RWPE2 (cell line): ENCODE measurements around the gene GRID2.

ENCODE experiments used
- ATAC-seq: fragments of 200-7000 bp; cut with Tn5 transposase; 3 replicates; pipeline ENCODE4 v1.9.1; 2021; ENCODE audit warnings: low read depth
- DNase-seq: peaks from one replicate; pipeline ENCODE4 v3.0.0-alpha.2; 2020; ENCODE audit warnings: low spot score
- H3K27ac ChIP-seq: fragments of 450-650 bp; 2 replicates; pipeline ENCODE4 v1.5.1; 2017; ENCODE audit warnings: mild to moderate bottlenecking; ENCODE audit not compliant: poor library complexity, severe bottlenecking
- H3K27me3 ChIP-seq: fragments of 250-450 bp; sonication (Bioruptor Pico); 2 replicates; pipeline ENCODE4 v1.5.1; 2021; ENCODE audit warnings: mild to moderate bottlenecking, moderate library complexity; ENCODE audit not compliant: insufficient read depth, poor library complexity, severe bottlenecking
- H3K36me3 ChIP-seq: fragments of 250-450 bp; sonication (Bioruptor Pico); 2 replicates; pipeline ENCODE4 v1.5.1; 2020; ENCODE audit warnings: low read depth, mild to moderate bottlenecking, moderate library complexity
- H3K4me1 ChIP-seq: fragments of 250-450 bp; sonication (Bioruptor Pico); 2 replicates; pipeline ENCODE4 v1.5.1; 2021; ENCODE audit warnings: mild to moderate bottlenecking, moderate library complexity; ENCODE audit not compliant: insufficient read depth, poor library complexity, severe bottlenecking
- H3K4me3 ChIP-seq: fragments of 250-450 bp; sonication (Bioruptor Pico); 2 replicates; pipeline ENCODE4 v1.5.1; 2021; ENCODE audit warnings: mild to moderate bottlenecking, moderate library complexity; ENCODE audit not compliant: severe bottlenecking
- H3K9me3 ChIP-seq: fragments of 250-450 bp; sonication (Bioruptor Pico); 2 replicates; pipeline ENCODE4 v1.5.1; 2021; ENCODE audit warnings: mild to moderate bottlenecking, moderate library complexity; ENCODE audit not compliant: severe bottlenecking
- TF ChIP-seq, protein P1 (sequence below): fragments of 450-650 bp; IDR thresholded peaks from one replicate; pipeline ENCODE4 v1.5.1; 2017; ENCODE audit warnings: mild to moderate bottlenecking, moderate library complexity; ENCODE audit not compliant: poor library complexity, severe bottlenecking

The GRID2 gene

DNA sequence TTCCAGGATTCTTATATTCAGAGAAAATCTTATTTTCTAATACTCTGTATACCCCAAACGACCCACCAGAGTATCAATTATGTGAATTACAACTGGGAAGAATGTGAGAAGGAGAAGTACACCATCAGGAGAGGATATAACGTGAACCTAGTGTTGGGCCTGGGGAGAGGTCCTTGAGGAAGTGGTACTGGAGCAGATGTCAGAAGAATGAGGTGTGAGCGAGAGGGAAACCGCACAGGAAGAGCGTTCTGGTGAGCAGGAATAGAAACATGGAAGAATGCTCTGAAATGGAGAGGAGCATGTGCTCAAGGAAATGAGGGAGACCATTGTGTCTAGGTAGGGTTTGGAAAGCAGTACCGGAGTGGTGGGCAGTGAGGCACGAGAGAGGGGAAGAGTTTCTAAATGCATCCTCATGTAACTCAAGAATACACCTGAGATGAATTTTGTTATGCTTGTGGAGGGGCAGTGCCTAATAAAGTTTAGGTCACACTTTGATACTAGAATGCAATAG lies 151.6 kb downstream of the GRID2 start:
- ATAC-seq: no peak
- TF ChIP-seq, protein P1, sequence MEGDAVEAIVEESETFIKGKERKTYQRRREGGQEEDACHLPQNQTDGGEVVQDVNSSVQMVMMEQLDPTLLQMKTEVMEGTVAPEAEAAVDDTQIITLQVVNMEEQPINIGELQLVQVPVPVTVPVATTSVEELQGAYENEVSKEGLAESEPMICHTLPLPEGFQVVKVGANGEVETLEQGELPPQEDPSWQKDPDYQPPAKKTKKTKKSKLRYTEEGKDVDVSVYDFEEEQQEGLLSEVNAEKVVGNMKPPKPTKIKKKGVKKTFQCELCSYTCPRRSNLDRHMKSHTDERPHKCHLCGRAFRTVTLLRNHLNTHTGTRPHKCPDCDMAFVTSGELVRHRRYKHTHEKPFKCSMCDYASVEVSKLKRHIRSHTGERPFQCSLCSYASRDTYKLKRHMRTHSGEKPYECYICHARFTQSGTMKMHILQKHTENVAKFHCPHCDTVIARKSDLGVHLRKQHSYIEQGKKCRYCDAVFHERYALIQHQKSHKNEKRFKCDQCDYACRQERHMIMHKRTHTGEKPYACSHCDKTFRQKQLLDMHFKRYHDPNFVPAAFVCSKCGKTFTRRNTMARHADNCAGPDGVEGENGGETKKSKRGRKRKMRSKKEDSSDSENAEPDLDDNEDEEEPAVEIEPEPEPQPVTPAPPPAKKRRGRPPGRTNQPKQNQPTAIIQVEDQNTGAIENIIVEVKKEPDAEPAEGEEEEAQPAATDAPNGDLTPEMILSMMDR: no peak
- Histone ChIP-seq H3K9me3 (no peaks in the 10 kb centered on the region), H3K27me3 (no peaks in the 10 kb centered on the region), H3K4me3 (no peak overlapping the region), H3K27ac (no peak overlapping the region), H3K4me1 (no peaks in the 10 kb centered on the region), H3K36me3 (no peaks in the 10 kb centered on the region)
- DNase-seq: no peak

DNA sequence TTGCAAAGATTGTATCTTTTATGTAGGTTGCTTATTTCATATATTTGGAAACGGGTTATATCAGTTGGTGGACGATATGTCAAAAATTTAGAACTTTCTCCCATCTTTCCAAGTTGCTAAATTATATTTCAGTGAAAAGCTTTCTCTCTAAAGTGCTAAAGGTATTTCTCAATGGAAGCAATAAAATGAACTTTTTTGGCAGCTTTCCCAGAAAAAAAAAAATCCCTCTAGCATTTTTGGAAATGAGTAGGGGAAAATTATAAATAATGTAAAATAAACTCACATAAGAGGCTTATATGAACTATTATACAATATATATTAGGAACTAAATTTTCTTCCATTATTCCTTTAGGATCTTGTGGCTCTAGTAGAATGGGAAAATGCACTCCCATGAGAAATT lies 152.2 kb downstream of the GRID2 start:
- no peaks in the 10 kb centered on the region for H3K36me3 ChIP-seq
- H3K4me3 ChIP-seq: no peak overlapping the region
- TF ChIP-seq, protein P1: no peak
- ATAC-seq: no peak
- H3K27me3 ChIP-seq: no peaks in the 10 kb centered on the region
- no peak overlapping the region for H3K27ac ChIP-seq
- no peaks in the 10 kb centered on the region for H3K4me1 ChIP-seq
- no peaks in the 10 kb centered on the region for H3K9me3 ChIP-seq
- no peak for DNase-seq

DNA sequence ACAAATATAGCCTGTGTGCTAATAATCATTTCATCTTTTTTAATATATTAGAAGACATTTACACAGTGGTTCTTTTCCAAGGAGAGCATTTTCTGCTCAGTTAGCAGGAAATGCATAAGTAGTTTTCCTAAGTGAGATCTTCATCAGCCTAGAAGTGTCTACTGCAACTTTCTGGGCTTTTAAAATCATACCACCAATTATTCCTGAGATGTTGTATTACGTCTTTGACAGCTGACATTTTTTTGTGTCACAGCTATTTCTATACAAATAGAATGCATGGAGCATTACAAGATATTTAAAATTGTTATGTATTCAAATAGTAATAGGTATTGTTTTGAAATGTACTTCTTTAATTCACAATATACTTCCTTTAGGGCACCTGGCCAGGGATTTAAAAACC lies 158.0 kb downstream of the GRID2 start:
- DNase-seq: no peak
- Histone ChIP-seq H3K9me3 (no peaks in the 10 kb centered on the region), H3K27me3 (no peaks in the 10 kb centered on the region), H3K27ac (no peak overlapping the region), H3K4me1 (no peaks in the 10 kb centered on the region), H3K4me3 (no peak overlapping the region), H3K36me3 (no peaks in the 10 kb centered on the region)
- TF ChIP-seq, protein P1: no peak
- no peak for ATAC-seq

DNA sequence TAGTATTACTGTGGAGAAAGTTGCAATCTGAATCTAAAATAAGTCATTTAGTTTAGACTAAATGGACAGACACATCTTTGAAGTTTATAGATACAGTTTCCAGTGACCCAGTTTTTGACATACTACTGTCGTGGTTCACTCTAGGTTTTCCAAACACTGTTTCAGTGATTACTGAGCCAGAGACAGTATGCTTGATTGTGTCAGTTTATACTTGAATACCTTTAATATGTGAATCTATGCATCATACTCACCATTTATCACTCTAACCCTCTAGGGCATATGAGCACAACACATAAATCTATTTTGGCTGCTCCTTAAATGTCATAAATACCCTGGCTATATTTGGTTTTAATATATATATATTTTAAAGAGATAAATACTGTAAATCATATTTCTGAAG lies 173.5 kb downstream of the GRID2 start:
- ATAC-seq: no peak
- Histone ChIP-seq H3K27ac (no peak overlapping the region), H3K4me1 (no peaks in the 10 kb centered on the region), H3K9me3 (no peaks in the 10 kb centered on the region), H3K36me3 (no peaks in the 10 kb centered on the region), H3K4me3 (no peak overlapping the region), H3K27me3 (no peaks in the 10 kb centered on the region)
- DNase-seq: no peak
- TF ChIP-seq, protein P1: no peak

DNA sequence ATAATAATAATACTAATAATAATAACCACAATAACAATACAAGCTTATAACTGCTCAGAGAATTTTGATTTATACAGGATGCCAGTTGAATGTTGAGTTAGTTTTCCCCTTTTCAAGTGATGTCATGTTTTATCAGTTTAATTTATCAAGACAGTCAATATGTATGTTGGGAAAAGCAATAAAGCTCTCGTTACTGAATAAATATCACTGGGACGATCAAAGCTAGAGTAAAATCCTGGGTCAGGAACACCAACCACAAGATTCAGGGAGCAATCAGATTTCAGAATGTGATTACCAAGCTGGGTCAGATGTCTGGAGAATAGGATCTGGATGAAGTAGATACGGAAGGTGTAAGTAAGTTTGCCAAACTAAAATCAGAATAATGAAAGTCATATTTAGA lies 179.6 kb downstream of the GRID2 start:
- H3K27me3 ChIP-seq: no peaks in the 10 kb centered on the region
- H3K4me3 ChIP-seq: no peak overlapping the region
- ATAC-seq: no peak
- H3K36me3 ChIP-seq: no peaks in the 10 kb centered on the region
- DNase-seq: no peak
- H3K4me1 ChIP-seq: no peaks in the 10 kb centered on the region
- no peaks in the 10 kb centered on the region for H3K9me3 ChIP-seq
- TF ChIP-seq, protein P1: no peak
- H3K27ac ChIP-seq: no peak overlapping the region
